ENCODE data around the gene KCNE3. TPM values are rescaled to one million over a fixed set of nuclear protein-coding genes. Genes with fewer than 3 reads are reported as not detected.

Gene KCNE3
- total and polyA plus RNA-seq, 9 of the 15 experiments (the other 6 are each of a cell fraction or from before 2014, with no cell fraction given) = 1.6 to 8.7 (median 6.2) TPM

DNA sequence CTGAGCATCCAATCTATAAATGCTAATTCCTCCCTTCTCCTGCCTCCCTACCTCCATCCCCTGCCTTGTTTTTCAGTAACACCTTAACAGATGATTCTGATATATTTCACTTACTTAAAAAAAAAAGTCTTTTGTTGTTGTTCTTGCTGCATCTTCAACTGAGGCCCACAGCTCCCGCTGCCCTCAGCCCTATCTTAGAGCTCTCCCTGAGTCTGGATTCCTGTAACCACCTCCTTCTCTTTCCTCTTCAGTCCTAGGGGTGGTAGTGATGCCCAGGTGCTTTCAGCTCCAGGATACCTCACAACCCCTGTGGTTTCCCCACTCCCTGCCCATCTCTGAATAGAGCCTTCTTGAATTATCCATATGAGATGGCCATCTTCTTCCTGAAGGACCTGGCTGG, 3.7 kb upstream of the KCNE3 start:
- WGBS (ENCODE audit: insufficient coverage, low coverage, missing lambda C conversion rate) = 0% methylated on average over 1 of the region's 1 CpG
- Histone ChIP-seq H2AFZ (ENCODE audit: low read depth, low read length) (no peak overlapping the region), H3K27ac (ENCODE audit: extremely low read depth, low read depth, low read length) (no peak overlapping the region), H3K27me3 (ENCODE audit: control insufficient read depth in 2 of 2, insufficient read depth in 2 of 2, low read length in 2 of 2) (no peaks in the 10 kb centered on the region; a peak in 1 of 5 replicates), H3K4me1 (replicated peaks in 1 of 2; ENCODE audit: control insufficient read depth in 2 of 2, insufficient read depth in 2 of 2, low read length in 2 of 2) (peaks cover 15 to 21% of the 10 kb centered on the region in 2 experiments), H3K79me2 (ENCODE audit: control insufficient read depth, insufficient read depth, low read length) (no peaks in the 10 kb centered on the region), H3K4me2 (ENCODE audit: insufficient read depth, low read length) (no peak overlapping the region), H4K20me1 (replicated peaks; ENCODE audit: control insufficient read depth, insufficient read depth, low read length) (no peaks in the 10 kb centered on the region), H3K9me3 (replicated peaks; ENCODE audit: control insufficient read depth, insufficient read depth, low read depth, low read length) (no peaks in the 10 kb centered on the region), H3K4me3 (no peak overlapping the region), H3K9me1 (ENCODE audit: control insufficient read depth, insufficient read depth, low read length) (no peaks in the 10 kb centered on the region), H3K36me3 (ENCODE audit: control insufficient read depth, insufficient read depth, low read length) (no peaks in the 10 kb centered on the region), H3K9ac (ENCODE audit: insufficient read depth in 1 of 2, low read depth in 2 of 2, low read length in 2 of 2) (no peak overlapping the region)
- TF ChIP-seq ZNF253 (CRISPR knock-in tag; conservative IDR thresholded peaks at IDR 0.05) (no peak), PHF8 (IDR thresholded peaks at IDR 0.05; ENCODE audit: borderline replicate concordance, low read length) (no peak), ETV5 (CRISPR knock-in tag; IDR thresholded peaks at IDR 0.05; ENCODE audit: low read depth) (no peak), SMARCA4 (IDR thresholded peaks at IDR 0.05) (no peak), SRSF7 (optimal IDR thresholded peaks at IDR 0.05; ENCODE audit: low read depth, low read length) (no peak), CTBP1 (IDR thresholded peaks at IDR 0.05; ENCODE audit: borderline replicate concordance) (no peak), CBX3 (IDR thresholded peaks at IDR 0.05; ENCODE audit: borderline replicate concordance in 1 of 2, low read length in 2 of 2) (no peak), ZNF583 (CRISPR knock-in tag; IDR thresholded peaks at IDR 0.05) (no peak)
- TF ChIP-seq, protein P1, sequence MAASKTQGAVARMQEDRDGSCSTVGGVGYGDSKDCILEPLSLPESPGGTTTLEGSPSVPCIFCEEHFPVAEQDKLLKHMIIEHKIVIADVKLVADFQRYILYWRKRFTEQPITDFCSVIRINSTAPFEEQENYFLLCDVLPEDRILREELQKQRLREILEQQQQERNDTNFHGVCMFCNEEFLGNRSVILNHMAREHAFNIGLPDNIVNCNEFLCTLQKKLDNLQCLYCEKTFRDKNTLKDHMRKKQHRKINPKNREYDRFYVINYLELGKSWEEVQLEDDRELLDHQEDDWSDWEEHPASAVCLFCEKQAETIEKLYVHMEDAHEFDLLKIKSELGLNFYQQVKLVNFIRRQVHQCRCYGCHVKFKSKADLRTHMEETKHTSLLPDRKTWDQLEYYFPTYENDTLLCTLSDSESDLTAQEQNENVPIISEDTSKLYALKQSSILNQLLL (CRISPR knock-in tag; IDR thresholded peaks at IDR 0.05; ENCODE audit: borderline replicate concordance) = no peak
- FAIRE-seq = no peak
- DNase-seq (ENCODE audit: extremely low read depth in 1 of 4, low spot score in 3 of 4) = no peak
- ATAC-seq = no peak
- ChIA-PET POLR2A (interaction anchor here (0.6 to 2.9 kb wide), 2 partner anchors 8 to 15 kb away, joined by 3 to 8 read pairs; no protein-coding TSS in a partner anchor), CTCF (ENCODE audit: low intra/inter-chr PET ratio) (no interaction called here)
- in situ Hi-C loops (cut with MboI) = no loop called here
- no TSS peak for BruUV-seq (replicated peaks)
- intact Hi-C loops (cut with micrococcal nuclease) = no loop called here
